ENCODE data around the gene GPR39.

GPR39 gene

GRCh38 chr2:132598536-132598935 lies 181.9 kb downstream of the GPR39 start:
- H3K4me3 Mint-ChIP-seq = no peak overlapping the region
- no peaks in the 10 kb centered on the region for H3K4me1 Mint-ChIP-seq
- H3K27me3 Mint-ChIP-seq = no peaks in the 10 kb centered on the region
- DNase-seq (no peak), ATAC-seq (no peak)
- H3K27ac Mint-ChIP-seq = no peak overlapping the region
- peaks cover 4 to 17% of the 10 kb centered on the region in 2 donors for H3K9me3 Mint-ChIP-seq

- no peaks in the 10 kb centered on the region for H3K4me1 Mint-ChIP-seq
- H3K9me3 Mint-ChIP-seq = peaks cover 0 to 17% of the 10 kb centered on the region in 2 donors
- H3K4me3 Mint-ChIP-seq = no peak overlapping the region
- ATAC-seq (no peak), DNase-seq (no peak)
- no peaks in the 10 kb centered on the region for H3K27me3 Mint-ChIP-seq
- no peak overlapping the region for H3K27ac Mint-ChIP-seq
Observed at GRCh38 chr2:132599556-132599955, 183.0 kb downstream of the GPR39 start.

GRCh38 chr2:132604561-132604960 lies 188.0 kb downstream of the GPR39 start:
- Mint-ChIP-seq H3K27me3 (no peaks in the 10 kb centered on the region), H3K27ac (no peak overlapping the region), H3K4me3 (no peak overlapping the region), H3K9me3 (peaks cover 0 to 20% of the 10 kb centered on the region in 2 donors), H3K4me1 (no peaks in the 10 kb centered on the region)
- no peak for ATAC-seq
- no peak for DNase-seq

- Mint-ChIP-seq H3K27me3 (no peaks in the 10 kb centered on the region), H3K9me3 (peaks cover 0 to 20% of the 10 kb centered on the region in 2 donors), H3K4me3 (no peak overlapping the region), H3K4me1 (no peaks in the 10 kb centered on the region), H3K27ac (no peak overlapping the region)
- DNase-seq (no peak), ATAC-seq (no peak)
Observed at GRCh38 chr2:132605236-132606180, 188.9 kb downstream of the GPR39 start.

GRCh38 chr2:132606649-132607048 lies 190.0 kb downstream of the GPR39 start:
- H3K4me1 Mint-ChIP-seq = no peaks in the 10 kb centered on the region
- ATAC-seq (no peak), DNase-seq (no peak)
- H3K27ac Mint-ChIP-seq = no peak overlapping the region
- H3K27me3 Mint-ChIP-seq = no peaks in the 10 kb centered on the region
- H3K9me3 Mint-ChIP-seq = peaks cover 0 to 20% of the 10 kb centered on the region in 2 donors
- no peak overlapping the region for H3K4me3 Mint-ChIP-seq

DNA sequence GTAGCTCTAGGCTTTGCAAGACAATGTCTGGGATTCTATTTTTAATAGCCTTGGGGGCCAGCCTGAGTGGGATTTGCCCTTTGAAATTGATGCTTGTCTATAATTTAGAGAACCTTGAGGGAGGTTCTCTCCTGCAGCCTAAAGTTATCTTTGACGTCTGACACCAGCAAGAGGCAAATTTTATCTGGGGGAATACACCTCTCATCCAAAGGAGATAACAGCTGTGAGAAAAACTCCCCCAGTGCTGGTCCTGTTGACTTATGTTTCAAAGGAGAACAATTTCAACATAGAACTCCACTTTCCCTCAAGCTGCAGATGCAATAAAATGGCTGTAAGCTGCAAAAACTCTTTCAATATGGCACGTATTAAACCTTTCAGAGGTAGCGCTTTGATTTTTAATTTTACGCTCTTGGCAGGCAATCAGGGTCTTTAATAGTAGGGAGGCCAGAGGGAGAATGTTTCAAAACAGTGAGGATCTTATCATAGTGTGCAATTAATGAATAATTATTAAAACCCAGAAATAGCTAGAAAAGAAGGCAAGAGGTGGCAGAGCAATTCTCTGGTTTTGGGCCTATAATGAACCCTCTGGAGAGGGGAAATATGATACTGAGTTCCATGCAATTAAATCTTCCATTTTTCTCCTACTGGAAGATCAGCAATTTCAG lies 191.0 kb downstream of the GPR39 start:
- Mint-ChIP-seq H3K9me3 (peaks cover 0 to 20% of the 10 kb centered on the region in 2 donors), H3K27me3 (no peaks in the 10 kb centered on the region), H3K4me3 (no peak overlapping the region), H3K27ac (no peak overlapping the region), H3K4me1 (no peaks in the 10 kb centered on the region)
- DNase-seq (no peak), ATAC-seq (no peak)

DNA sequence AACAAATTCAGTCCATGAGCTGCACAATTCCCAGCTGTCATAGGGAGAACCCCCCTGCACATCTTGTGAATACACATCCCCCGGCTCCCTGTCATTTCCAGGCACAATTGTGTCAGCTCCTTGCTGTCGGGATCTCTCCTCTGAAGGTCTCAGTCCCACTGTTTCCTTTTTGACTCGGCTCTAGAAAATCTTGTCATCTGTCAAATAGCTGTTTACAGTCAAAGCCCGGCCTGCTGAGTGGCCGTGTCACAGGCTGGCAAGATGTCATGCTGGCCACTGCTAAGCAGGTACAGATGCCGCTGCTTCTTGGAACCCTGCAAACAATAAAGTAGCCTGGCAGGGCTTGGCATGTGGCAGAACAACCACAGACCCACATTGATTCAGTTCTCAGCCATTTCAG lies 191.7 kb downstream of the GPR39 start:
- ATAC-seq (no peak), DNase-seq (no peak)
- Mint-ChIP-seq H3K4me3 (no peak overlapping the region), H3K27me3 (no peaks in the 10 kb centered on the region), H3K4me1 (no peaks in the 10 kb centered on the region), H3K9me3 (peaks cover 0 to 15% of the 10 kb centered on the region in 2 donors), H3K27ac (no peak overlapping the region)

GRCh38 chr2:132609101-132609890 lies 192.7 kb downstream of the GPR39 start:
- no peak overlapping the region for H3K27ac Mint-ChIP-seq
- no peaks in the 10 kb centered on the region for H3K27me3 Mint-ChIP-seq

GRCh38 chr2:132611719-132612118 lies 195.1 kb downstream of the GPR39 start:
- H3K4me1 Mint-ChIP-seq = no peaks in the 10 kb centered on the region
- H3K9me3 Mint-ChIP-seq = no peaks in the 10 kb centered on the region
- H3K27ac Mint-ChIP-seq = no peak overlapping the region
- ATAC-seq (no peak), DNase-seq (no peak)
- peaks cover 3% of the 10 kb centered on the region for H3K27me3 Mint-ChIP-seq
- H3K4me3 Mint-ChIP-seq = no peak overlapping the region

More at GRCh38 chr2:132609101-132609890, 192.7 kb downstream of the GPR39 start:
- peaks cover 0 to 13% of the 10 kb centered on the region in 2 donors for H3K9me3 Mint-ChIP-seq
- no peak overlapping the region for H3K4me3 Mint-ChIP-seq
- DNase-seq (no peak), ATAC-seq (no peak)
- no peaks in the 10 kb centered on the region for H3K4me1 Mint-ChIP-seq

DNA sequence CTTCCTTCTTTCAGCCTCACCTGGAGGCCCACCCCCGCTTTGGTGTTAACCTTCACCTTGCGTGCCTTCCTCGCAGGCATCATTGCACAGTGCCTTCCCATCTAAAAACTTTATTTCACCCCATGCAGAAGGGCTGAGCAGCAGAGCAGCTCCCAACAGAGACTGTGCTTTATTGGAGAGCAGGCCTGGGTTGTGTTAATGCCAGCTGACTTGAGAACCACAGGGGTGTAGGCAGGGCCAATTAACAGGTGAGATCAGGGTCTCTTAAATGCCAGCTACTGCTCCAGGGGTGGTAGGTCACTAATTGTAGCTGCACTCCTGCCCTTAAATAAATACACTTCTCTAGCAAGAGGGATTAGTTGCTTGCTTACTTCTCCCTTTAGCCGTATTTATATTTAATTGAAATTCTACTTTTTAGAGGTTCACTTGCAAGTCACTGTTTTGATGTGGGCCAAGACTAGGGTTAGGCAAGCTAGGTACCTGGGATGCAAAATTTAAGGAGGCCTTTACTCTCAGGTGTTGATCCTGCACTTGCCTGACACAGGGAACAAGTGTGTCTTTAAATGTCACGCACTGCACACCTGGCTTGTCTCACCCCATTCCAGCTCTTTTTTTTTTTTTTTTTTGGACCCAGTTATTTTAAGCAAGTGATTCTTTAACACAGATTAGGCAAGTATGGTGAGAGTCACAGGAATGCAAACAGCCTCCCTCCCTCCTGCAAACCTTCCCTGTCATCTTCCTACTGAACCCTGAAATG lies 198.9 kb downstream of the GPR39 start:
- Mint-ChIP-seq H3K9me3 (no peaks in the 10 kb centered on the region), H3K4me3 (no peak overlapping the region), H3K27ac (no peak overlapping the region), H3K4me1 (no peaks in the 10 kb centered on the region), H3K27me3 (peaks cover 7% of the 10 kb centered on the region)
- ATAC-seq (no peak), DNase-seq (no peak)

DNA sequence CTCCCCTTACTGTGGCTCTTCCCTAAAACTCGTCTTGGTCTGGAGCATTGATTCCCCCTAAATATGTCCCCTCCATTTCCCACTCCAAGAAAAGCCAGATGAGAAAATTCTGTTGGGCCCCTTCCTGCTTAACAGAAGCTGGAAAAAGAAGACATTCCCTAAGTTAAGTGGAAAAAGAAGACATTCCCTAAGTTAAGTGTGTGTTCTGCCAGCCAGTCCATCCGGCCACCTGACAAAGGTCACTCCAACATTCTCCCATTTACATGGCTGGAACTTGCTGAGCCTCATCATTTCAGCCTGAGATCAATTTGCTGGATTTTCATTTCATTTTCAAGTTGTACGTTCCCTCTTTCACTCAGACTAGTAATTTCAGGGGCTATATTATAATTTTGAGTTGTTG lies 201.4 kb downstream of the GPR39 start:
- no peak overlapping the region for H3K27ac Mint-ChIP-seq
- H3K9me3 Mint-ChIP-seq = no peaks in the 10 kb centered on the region
- ATAC-seq (no peak), DNase-seq (no peak)
- H3K4me3 Mint-ChIP-seq = no peak overlapping the region
- no peaks in the 10 kb centered on the region for H3K4me1 Mint-ChIP-seq
- H3K27me3 Mint-ChIP-seq = peaks cover 7% of the 10 kb centered on the region

- DNase-seq (no peak), ATAC-seq (no peak)
- H3K4me3 Mint-ChIP-seq = no peak overlapping the region
- H3K27ac Mint-ChIP-seq = no peak overlapping the region
- H3K4me1 Mint-ChIP-seq = no peaks in the 10 kb centered on the region
- peaks cover 7% of the 10 kb centered on the region for H3K27me3 Mint-ChIP-seq
- no peaks in the 10 kb centered on the region for H3K9me3 Mint-ChIP-seq
Observed at GRCh38 chr2:132618734-132619133, 202.1 kb downstream of the GPR39 start.

- H3K27me3 Mint-ChIP-seq = peaks cover 7% of the 10 kb centered on the region
- no peaks in the 10 kb centered on the region for H3K4me1 Mint-ChIP-seq
- no peak for ATAC-seq
Observed at GRCh38 chr2:132620115-132620514, 203.5 kb downstream of the GPR39 start.

DNA sequence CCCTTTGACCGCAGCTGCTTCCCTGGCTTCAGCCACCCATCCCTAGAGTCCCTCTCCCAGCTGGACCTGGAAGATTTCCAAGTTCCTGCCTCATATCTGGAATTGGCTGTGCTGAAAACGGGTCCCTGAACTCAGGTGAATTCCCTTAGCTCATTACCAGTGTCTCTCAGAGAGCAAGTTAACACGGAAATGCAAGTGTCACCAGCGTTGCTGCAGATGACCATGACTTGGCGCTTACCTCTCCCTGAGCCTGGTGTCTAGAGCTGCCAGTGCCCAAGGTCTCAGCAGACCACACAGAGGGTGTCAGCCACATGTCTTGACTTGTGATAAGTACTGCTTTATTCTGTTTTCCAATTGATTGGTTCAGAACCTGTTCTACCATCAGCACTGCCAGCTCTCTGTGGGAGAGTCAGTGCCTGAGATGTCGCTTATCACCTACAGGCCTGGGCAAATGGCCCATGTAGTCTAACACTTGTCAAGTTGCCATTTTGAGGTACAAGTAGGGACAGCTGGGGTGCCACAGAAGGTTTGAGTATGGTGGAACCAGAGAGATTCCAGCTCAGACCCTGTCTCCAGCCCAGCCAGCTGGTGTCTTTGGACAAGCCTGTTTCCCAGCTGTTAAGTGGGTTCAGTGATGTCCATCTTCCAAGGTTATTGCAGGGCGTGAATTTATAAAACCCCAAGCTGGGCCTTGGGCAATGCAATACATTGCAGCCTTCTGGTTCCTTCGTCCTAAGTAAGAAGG lies 204.7 kb downstream of the GPR39 start:
- Mint-ChIP-seq H3K9me3 (peaks cover 0 to 9% of the 10 kb centered on the region in 2 donors), H3K27ac (no peak overlapping the region), H3K4me1 (no peaks in the 10 kb centered on the region), H3K27me3 (peaks cover 7% of the 10 kb centered on the region), H3K4me3 (no peak overlapping the region)
- DNase-seq = no peak
- ATAC-seq = no peak

More at GRCh38 chr2:132620115-132620514, 203.5 kb downstream of the GPR39 start:
- no peak overlapping the region for H3K4me3 Mint-ChIP-seq
- peaks cover 0 to 9% of the 10 kb centered on the region in 2 donors for H3K9me3 Mint-ChIP-seq
- no peak overlapping the region for H3K27ac Mint-ChIP-seq
- DNase-seq = no peak
